ENCODE measurements around the gene IL5RA.

IL5RA gene

DNA sequence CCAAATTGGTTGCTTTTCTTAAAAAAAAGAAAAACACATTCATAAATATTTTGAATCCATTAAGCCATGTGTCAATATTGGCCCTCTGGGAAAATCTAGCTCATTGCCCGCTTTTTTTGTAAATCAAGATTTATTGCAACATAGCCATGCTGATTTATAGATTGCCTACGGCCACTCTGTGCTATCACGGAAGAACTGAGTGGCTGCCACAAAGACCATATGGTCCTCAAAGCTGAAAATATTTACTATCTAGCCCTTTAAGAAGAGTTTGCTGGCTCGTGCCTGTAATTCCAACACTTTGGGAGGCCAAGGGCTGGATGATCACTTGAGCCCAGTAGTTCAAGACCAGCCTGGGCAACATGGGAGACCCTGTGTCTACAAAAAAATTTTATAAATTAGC, 45.9 kb downstream of the IL5RA start:
- DNase-seq = no peak

DNA sequence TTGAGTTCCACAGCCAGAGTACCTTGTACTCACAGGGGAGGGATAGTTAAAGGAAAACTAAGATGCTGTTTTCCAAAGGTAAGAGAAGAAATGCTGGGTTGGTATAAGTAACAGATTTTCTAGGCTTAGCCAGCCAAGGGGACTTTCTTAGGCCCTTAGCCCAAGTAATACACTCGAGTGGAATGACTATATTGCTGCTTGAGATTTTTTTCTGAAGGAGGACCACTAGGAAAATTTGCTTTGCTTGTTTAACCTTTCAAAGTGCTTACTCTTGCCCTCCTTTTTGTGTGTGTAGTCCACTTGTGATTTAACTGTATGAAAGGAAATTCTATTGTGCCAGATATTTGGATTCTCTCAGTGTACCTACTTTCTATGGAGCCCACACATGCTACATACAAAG, 50.5 kb downstream of the IL5RA start:
- DNase-seq = no peak

DNA sequence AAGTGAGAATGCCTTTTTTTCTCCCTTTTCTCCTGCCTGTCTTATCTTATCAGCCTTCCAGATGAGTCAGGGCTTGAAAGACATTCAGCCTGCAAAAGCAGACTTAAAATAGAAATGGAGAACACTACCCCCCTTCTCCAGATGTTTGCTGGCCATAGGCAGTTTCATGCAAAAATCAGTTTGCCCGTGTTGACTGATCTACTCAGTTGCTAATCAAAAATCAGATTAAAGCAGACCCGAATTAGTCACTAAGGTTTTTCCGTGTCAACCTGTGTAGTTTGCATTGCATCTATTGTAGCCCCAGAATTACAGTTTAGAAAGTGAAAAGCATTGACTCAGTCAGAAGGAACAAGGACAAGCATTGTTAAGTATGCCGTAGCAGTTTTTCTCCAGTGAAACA, 56.2 kb downstream of the IL5RA start:
- DNase-seq = no peak

DNA sequence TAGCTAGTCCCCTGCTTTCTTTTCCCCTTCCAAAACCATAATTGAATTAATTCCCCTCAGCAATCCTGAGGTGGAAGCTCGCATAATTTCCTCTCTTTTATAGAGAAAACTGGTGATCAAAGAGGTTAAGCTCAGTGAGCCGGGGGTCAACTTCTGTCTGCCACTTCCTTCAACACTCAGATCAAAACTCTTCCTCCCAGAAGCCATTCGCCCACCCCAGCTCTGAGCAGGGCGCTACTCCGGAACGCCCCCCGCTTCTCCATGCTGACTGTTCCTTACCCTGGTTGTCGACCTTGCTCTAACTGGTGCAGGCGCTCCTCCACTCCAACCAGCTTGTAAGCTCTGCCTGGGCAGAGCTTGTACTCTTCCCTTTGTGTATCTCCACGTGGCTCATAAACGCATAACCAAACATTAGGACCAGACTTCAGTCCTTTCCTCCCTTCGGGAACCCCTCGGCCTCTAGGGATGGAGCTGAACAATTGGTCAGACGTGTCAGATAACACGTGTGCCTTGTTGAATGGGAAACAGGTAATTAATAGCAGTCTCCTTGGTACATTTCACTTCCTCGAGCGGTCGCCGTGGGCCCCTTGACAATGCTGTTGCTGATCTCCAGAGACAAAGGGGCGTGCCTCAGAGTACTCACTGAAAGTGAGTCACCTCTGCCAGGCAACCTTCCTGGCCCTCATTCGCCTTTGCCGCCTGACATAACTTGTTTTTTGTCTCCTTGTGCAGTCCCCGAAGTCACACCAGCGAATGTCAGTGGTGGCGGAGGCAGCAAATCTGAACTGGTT, 71.8 kb downstream of the IL5RA start:
- DNase-seq = no peak

DNA sequence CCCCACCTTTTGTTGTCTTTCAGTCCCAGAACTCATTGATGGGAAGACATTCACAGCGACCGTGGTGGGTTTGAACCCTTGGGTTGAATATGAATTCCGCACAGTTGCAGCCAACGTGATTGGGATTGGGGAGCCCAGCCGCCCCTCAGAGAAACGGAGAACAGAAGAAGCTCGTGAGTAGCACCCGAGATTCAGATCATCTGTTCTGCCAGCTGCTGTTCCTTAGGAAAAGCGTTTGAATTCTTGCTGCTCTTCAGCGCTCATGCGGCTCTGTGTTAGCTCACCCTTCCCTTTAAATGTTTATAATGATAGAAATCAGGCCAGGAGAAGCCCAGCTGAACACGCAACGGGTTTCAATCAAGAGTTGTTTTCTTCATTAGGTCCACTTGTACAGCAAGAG, 73.0 kb downstream of the IL5RA start:
- DNase-seq = no peak

DNA sequence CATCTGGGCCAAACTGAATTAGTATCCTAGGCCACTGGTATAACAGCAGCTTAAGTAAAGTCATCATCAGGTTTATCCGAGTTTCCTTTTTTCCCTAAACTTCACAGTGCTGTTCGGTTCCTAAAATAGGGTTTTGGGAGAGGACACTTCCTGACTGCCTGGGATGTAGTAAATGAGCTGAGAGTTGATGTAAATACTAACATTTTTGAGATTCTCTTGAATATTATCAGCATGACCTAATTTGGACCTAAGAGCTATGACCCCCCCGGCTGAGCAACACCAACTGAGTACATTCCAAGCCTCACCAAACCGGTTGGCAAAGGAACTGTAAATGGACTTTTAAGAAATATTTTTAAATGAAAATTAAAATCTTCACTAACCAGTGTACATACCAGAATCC, 78.8 kb downstream of the IL5RA start:
- DNase-seq = no peak

DNA sequence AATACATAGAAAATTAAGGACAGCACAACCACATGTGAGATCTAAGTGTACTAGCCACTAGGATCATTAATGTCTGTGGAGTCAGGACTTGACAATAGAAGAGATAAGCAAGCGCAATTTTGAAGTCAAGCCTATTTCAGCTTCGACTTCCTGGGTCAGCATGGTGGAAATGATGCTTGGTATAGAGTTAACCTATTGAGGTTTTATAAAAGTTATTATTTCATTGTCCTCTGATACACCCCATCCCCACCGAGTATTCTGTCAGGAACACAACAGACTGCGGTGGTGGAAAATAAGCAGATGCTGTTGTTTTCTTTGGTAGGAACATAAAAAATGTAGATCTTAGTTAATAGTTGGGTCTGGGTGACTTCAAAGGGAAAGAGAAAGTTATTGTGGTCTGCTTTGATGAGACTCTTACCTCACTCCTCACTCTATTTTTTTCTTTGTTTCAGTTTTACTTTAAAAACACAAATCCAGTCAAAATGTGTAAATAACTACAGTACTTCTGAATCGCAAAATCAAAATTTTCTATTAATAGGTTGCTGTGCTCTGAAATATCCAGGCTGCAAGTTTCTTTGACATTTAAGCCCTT, 82.1 kb downstream of the IL5RA start:
- DNase-seq = no peak

DNA sequence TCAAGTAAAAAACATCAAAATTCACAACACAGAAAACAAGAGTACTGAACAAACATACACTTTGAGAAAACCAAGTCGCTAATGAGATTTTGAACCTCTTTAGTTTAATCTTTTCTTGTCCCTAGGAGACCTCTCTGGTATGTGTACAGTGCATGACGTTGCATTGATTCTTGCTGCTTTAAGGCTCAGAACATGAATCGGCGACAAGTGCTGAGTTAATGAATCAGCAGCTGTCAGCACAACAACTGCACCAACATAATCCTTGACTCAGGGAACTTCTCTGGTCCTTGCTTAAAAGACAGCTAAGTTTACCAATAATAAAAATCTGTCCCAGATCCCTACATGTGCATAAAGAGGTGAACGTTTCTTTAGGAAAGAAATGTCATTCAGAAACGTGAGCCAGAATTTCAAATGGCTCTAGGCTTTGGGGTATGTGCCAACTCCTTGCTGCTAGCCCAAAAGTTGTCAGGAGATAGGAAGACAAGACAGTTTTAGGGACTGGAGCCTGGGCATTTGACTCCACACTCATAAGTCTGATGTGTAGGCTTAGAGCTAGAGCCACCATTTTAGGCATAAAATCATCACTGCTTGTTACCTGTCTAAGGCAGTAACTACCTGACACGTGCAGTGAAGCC, 86.9 kb downstream of the IL5RA start:
- DNase-seq = no peak

DNA sequence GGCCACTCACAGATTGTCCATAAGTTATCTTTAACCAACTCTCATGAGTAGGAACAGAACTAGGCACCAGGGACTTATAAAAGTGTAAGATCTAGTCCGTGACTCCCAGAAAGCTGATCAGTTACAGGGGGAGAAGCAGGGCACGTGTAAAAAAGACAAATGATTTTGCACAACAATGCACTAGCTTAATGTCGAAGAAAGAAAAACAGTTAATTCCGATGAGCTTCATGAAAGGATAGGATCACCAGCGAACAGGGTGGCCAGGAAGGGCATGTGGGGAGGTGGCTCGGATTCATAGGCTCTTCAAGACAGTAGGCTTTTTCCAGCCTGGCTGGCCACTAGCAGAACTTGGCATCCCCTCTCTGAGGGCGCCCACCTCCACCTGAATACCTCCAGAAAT, 90.0 kb downstream of the IL5RA start:
- DNase-seq = no peak
